Stimulated activated CD4-positive, alpha-beta T cell treated with anti-CD3 and anti-CD28 coated beads, Interleukin-4, amount 100 ng/mL, for 24 hours (primary cell): Measurements from ENCODE around the gene CPLX1.

Experiments
- DNase-seq: peaks from one replicate; pipeline ENCODE4 v3.0.0-alpha.2; 2020

CPLX1 gene

GRCh38 chr4:854356-854755 lies 28.4 kb upstream of the CPLX1 start:
- DNase-seq = no peak

GRCh38 chr4:853416-853781 lies 27.5 kb upstream of the CPLX1 start:
- no peak for DNase-seq

- no peak for DNase-seq
Observed at GRCh38 chr4:851701-852430, 25.9 kb upstream of the CPLX1 start.

GRCh38 chr4:850323-850945 lies 24.5 kb upstream of the CPLX1 start:
- no peak for DNase-seq

GRCh38 chr4:849478-850175 lies 23.7 kb upstream of the CPLX1 start:
- DNase-seq = no peak

- DNase-seq = no peak
Observed at GRCh38 chr4:848803-849477, 23.0 kb upstream of the CPLX1 start.

- no peak for DNase-seq
Observed at GRCh38 chr4:848307-848691, 22.4 kb upstream of the CPLX1 start.

GRCh38 chr4:845836-846251 lies 19.9 kb upstream of the CPLX1 start:
- DNase-seq = no peak

- DNase-seq = no peak
Observed at GRCh38 chr4:845233-845835, 19.4 kb upstream of the CPLX1 start.

- no peak for DNase-seq
Observed at GRCh38 chr4:844752-845232, 18.9 kb upstream of the CPLX1 start.

GRCh38 chr4:839675-840443 lies 13.9 kb upstream of the CPLX1 start:
- DNase-seq = no peak

- DNase-seq = no peak
Observed at GRCh38 chr4:837772-838171, 11.8 kb upstream of the CPLX1 start.

GRCh38 chr4:836750-837301 lies 10.9 kb upstream of the CPLX1 start:
- DNase-seq = no peak

GRCh38 chr4:836003-836511 lies 10.1 kb upstream of the CPLX1 start:
- no peak for DNase-seq

GRCh38 chr4:835148-836002 lies 9.4 kb upstream of the CPLX1 start:
- DNase-seq = no peak

GRCh38 chr4:834368-835147 lies 8.6 kb upstream of the CPLX1 start:
- no peak for DNase-seq

GRCh38 chr4:833731-834367 lies 7.9 kb upstream of the CPLX1 start:
- no peak for DNase-seq

GRCh38 chr4:833156-833555 lies 7.2 kb upstream of the CPLX1 start:
- no peak for DNase-seq

- no peak for DNase-seq
Observed at GRCh38 chr4:832536-832935, 6.6 kb upstream of the CPLX1 start.
